Keratinocyte (primary cell): ENCODE data around the gene TMEM242. TPM values are rescaled to one million over a fixed set of nuclear protein-coding genes. Genes with fewer than 3 reads are reported as not detected.

Experiments used
- DNase-seq: peaks from one replicate; pipeline ENCODE4 v3.0.0-alpha.2; 2011; ENCODE audit warnings: low read depth, missing footprints, low spot score
- FAIRE-seq: peaks from 2 replicates; lab custom pipeline; 2011; peaks lifted over from hg19 to GRCh38; lab: Jason Lieb, UNC
- H2AFZ ChIP-seq: 2 replicates; pipeline ENCODE4 v1.6.0; 2012; ENCODE audit warnings: low read length, control low read depth, inconsistent platforms; ENCODE audit not compliant: control insufficient read depth
- H3K27ac ChIP-seq: 2 replicates; pipeline ENCODE4 v1.5.1; 2011; ENCODE audit warnings: low read length; ENCODE audit not compliant: control insufficient read depth, insufficient read depth
- H3K27me3 ChIP-seq: 3 replicates; pipeline ENCODE4 v1.6.0; 2011; ENCODE audit warnings: low read length; ENCODE audit not compliant: control insufficient read depth, insufficient read depth; ENCODE audit errors: extremely low read depth
- H3K36me3 ChIP-seq, 2 experiments: 2 replicates in 1 of 2; 3 replicates in 1 of 2; pipeline ENCODE4 v1.5.1; 2011; ENCODE audit warnings: low read length in 2 of 2, mild to moderate bottlenecking in 1 of 2; ENCODE audit not compliant: control insufficient read depth in 2 of 2, insufficient read depth in 2 of 2; ENCODE audit errors: extremely low read depth in 1 of 2
- H3K4me1 ChIP-seq: 3 replicates; pipeline ENCODE4 v1.5.1; 2011; ENCODE audit warnings: low read length; ENCODE audit not compliant: control insufficient read depth, insufficient read depth; ENCODE audit errors: extremely low read depth
- H3K4me2 ChIP-seq: 3 replicates; pipeline ENCODE4 v1.6.0; 2011; ENCODE audit warnings: low read depth, low read length; ENCODE audit not compliant: control insufficient read depth, insufficient read depth; ENCODE audit errors: extremely low read depth
- H3K4me3 ChIP-seq, 3 experiments: fragments of 200-600 bp in 1 of 3; sonication (generic) in 1 of 3; 2 replicates in 2 of 3; 3 replicates in 1 of 3; pipeline ENCODE4 v1.5.1; 2011 to 2016; ENCODE audit warnings: low read length in 3 of 3, mild to moderate bottlenecking in 3 of 3, control low read depth in 2 of 3, inconsistent platforms in 1 of 3, low read depth in 1 of 3, mixed read lengths in 1 of 3, mixed run types in 1 of 3, moderate library complexity in 1 of 3; ENCODE audit not compliant: control insufficient read depth in 2 of 3, insufficient read depth in 2 of 3; ENCODE audit errors: extremely low read depth in 1 of 3
- H3K79me2 ChIP-seq: 2 replicates; pipeline ENCODE4 v1.6.0; 2012; ENCODE audit warnings: low read length; ENCODE audit not compliant: control insufficient read depth, insufficient read depth
- H3K9ac ChIP-seq: 3 replicates; pipeline ENCODE4 v1.6.0; 2011; ENCODE audit warnings: low read length; ENCODE audit not compliant: control insufficient read depth, insufficient read depth; ENCODE audit errors: extremely low read depth
- H3K9me1 ChIP-seq: 3 replicates; pipeline ENCODE4 v1.6.0; 2011; ENCODE audit warnings: low read length; ENCODE audit not compliant: control insufficient read depth, insufficient read depth; ENCODE audit errors: extremely low read depth
- H3K9me3 ChIP-seq: 2 replicates; pipeline ENCODE4 v1.5.1; 2012; ENCODE audit warnings: low read depth, low read length; ENCODE audit not compliant: control insufficient read depth
- H4K20me1 ChIP-seq: 3 replicates; pipeline ENCODE4 v1.6.0; 2011; ENCODE audit warnings: low read length; ENCODE audit not compliant: control insufficient read depth, insufficient read depth; ENCODE audit errors: extremely low read depth
- CTCF ChIP-seq, 3 experiments: IDR thresholded peaks in 1 of 3; conservative IDR thresholded peaks in 1 of 3; optimal IDR thresholded peaks in 1 of 3; 2 replicates in 2 of 3; 3 replicates in 1 of 3; pipeline versions ENCODE3 to v1.5.1; 2011; ENCODE audit warnings: low read length in 3 of 3, mild to moderate bottlenecking in 3 of 3, moderate library complexity in 2 of 3, control low read depth in 1 of 3, inconsistent platforms in 1 of 3; ENCODE audit not compliant: insufficient read depth in 2 of 3; ENCODE audit errors: extremely low read depth in 1 of 3
- EZH2 ChIP-seq: IDR thresholded peaks from one replicate; pipeline ENCODE4 v1.6.1; 2012; ENCODE audit warnings: inconsistent platforms, mild to moderate bottlenecking, low read length, moderate library complexity
- dilution Hi-C: fragments of 300-500 bp; cut with MboI; formaldehyde crosslinking; loops from one replicate; pipeline ENCODE4 v1.7.0; 2020; ENCODE audit warnings: low sequenced_read_pairs; ENCODE audit not compliant: extremely low pct_ligation_motif_present
- polyA plus RNA-seq, 5 experiments: library from polyadenylated mRNA; depleted of rRNA in 3 of 5; stranded (reverse) in 3 of 5; stranded (forward) in 1 of 5; unstranded in 1 of 5; fragments of >200 nt; gene quantifications; 1 replicate in 1 of 5; 2 replicates in 3 of 5; 3 replicates in 1 of 5; pipeline versions ENCODE4 v1.2.1 to v1.2.3, GENCODE V29; 2011 to 2012; ENCODE audit warnings: missing spikeins in 2 of 5, low read depth in 1 of 5, low replicate concordance in 1 of 5

Gene TMEM242
- polyA plus RNA-seq, 1 donor (not counting 4 experiments of a cell fraction or from before 2014, with no cell fraction given): 11.0 TPM

DNA sequence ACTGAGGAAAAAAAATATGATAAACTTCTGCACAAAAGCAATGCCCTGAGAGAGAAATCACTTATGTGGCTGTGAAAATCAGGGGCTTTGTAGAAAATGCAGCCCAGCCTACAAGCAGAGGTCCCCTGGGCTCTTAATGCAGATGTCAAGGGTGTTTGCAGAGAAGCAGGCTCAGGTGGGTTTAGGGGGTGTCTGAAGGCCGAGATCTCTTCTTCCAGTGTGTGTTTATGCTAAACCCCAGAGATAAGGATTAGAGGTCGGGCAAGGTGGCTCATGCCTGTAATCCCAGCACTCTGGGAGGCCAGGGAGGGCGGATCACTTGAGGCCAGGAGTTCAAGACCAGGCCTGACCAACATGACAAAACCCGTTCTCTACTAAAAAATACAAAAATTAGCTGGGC, 78.5 kb downstream of the TMEM242 start:
- H3K4me3 ChIP-seq: no peak overlapping the region
- H3K27me3 ChIP-seq: peaks cover 7% of the 10 kb centered on the region
- no peaks in the 10 kb centered on the region for H3K9me1 ChIP-seq
- H3K27ac ChIP-seq: no peak overlapping the region
- TF ChIP-seq EZH2: no peak
- TF ChIP-seq CTCF (optimal IDR thresholded peaks at IDR 0.05 in 1 of 3, IDR thresholded peaks at IDR 0.05 in 1 of 3, conservative IDR thresholded peaks at IDR 0.05 in 1 of 3; ENCODE audit: extremely low read depth in 1 of 3, insufficient read depth in 2 of 3, low read length in 3 of 3): no peak
- peaks cover 13% of the 10 kb centered on the region for H3K4me1 ChIP-seq
- DNase-seq: no peak
- no peak for FAIRE-seq
- H3K36me3 ChIP-seq: no peaks in the 10 kb centered on the region
- no peaks in the 10 kb centered on the region for H3K9me3 ChIP-seq
- H2AFZ ChIP-seq: no peak overlapping the region
- H3K9ac ChIP-seq: no peak overlapping the region
- dilution Hi-C loops: no loop called here
- no peaks in the 10 kb centered on the region for H4K20me1 ChIP-seq
- no peaks in the 10 kb centered on the region for H3K79me2 ChIP-seq
- H3K4me2 ChIP-seq: no peak overlapping the region

DNA sequence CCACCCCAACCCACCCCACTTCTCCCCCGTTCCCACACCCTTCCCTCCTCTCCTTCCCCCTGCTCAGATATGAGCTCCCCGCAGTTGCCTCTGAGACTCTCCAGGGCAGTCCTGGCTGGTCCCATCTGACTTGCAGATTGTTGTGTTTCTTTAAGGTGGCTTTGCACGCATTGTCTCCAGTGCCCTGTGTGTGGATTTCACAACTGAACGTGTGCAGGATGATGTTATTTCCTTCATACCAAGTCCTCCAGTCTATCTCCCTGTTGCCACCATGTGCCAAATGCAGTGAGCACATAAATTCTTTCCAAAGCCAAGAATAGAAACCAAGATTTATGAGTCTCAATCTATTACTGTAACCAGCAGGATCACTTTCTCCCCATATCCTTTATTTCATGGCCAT, 79.1 kb downstream of the TMEM242 start:
- no peak overlapping the region for H3K4me2 ChIP-seq

More for the DNA sequence above, 79.1 kb downstream of the TMEM242 start:
- Histone ChIP-seq H3K4me3 (no peak overlapping the region), H3K9me1 (no peaks in the 10 kb centered on the region), H3K9me3 (no peaks in the 10 kb centered on the region), H3K36me3 (no peaks in the 10 kb centered on the region), H3K4me1 (peaks cover 13% of the 10 kb centered on the region), H3K9ac (no peak overlapping the region), H4K20me1 (no peaks in the 10 kb centered on the region), H3K79me2 (no peaks in the 10 kb centered on the region), H3K27ac (no peak overlapping the region), H3K27me3 (peaks cover 6% of the 10 kb centered on the region), H2AFZ (no peak overlapping the region)
- TF ChIP-seq EZH2: no peak
- TF ChIP-seq CTCF (optimal IDR thresholded peaks at IDR 0.05 in 1 of 3, IDR thresholded peaks at IDR 0.05 in 1 of 3, conservative IDR thresholded peaks at IDR 0.05 in 1 of 3; ENCODE audit: extremely low read depth in 1 of 3, insufficient read depth in 2 of 3, low read length in 3 of 3): no peak
- dilution Hi-C loops: no loop called here
- DNase-seq: no peak
- FAIRE-seq: no peak
